GM19467 (cell line): ENCODE data around the gene MMP12.
"Not testable (repeated sequence)": the region's sequence is repeated elsewhere in the genome, so short reads cannot be mapped to it uniquely, and the experiment has no call there.

Experiments
- ATAC-seq: cut with Tn5 transposase; IDR thresholded peaks from one replicate; pipeline ENCODE4 v1.9.1; 2021; ENCODE audit warnings: mild to moderate bottlenecking, moderate library complexity; ENCODE audit not compliant: unreplicated experiment

MMP12 gene

GRCh38 chr11:102874852-102875251 lies at the start of gene MMP12:
TSS of gene MMP12 (minus strand) at chr11:102874982. CDS start at chr11:102874937, 45 bp downstream.
- no peak for ATAC-seq

GRCh38 chr11:102921587-102922220 lies 46.9 kb upstream of the MMP12 start:
- ATAC-seq, result no peak

GRCh38 chr11:102920118-102920684 lies 45.4 kb upstream of the MMP12 start:
- peak; percentile 65 for ATAC-seq

- ATAC-seq, result no peak
Observed at GRCh38 chr11:102915044-102915375, 40.2 kb upstream of the MMP12 start.

GRCh38 chr11:102914238-102915043 lies 39.7 kb upstream of the MMP12 start:
- ATAC-seq, result no peak

- no peak for ATAC-seq
Observed at GRCh38 chr11:102912482-102912830, 37.7 kb upstream of the MMP12 start.

GRCh38 chr11:102911758-102912481 lies 37.1 kb upstream of the MMP12 start:
- ATAC-seq, result no peak

GRCh38 chr11:102905848-102906247 lies 31.1 kb upstream of the MMP12 start:
- not testable (repeated sequence) for ATAC-seq

- not testable (repeated sequence) for ATAC-seq
Observed at GRCh38 chr11:102903895-102904294, 29.1 kb upstream of the MMP12 start.

- no peak for ATAC-seq
Observed at GRCh38 chr11:102900346-102900745, 25.6 kb upstream of the MMP12 start.

GRCh38 chr11:102891736-102892135 lies 17.0 kb upstream of the MMP12 start:
- ATAC-seq, result no peak

- ATAC-seq, result no peak
Observed at GRCh38 chr11:102886999-102887398, 12.2 kb upstream of the MMP12 start.

- peak; percentile 14 for ATAC-seq
Observed at GRCh38 chr11:102883141-102883540, 8.4 kb upstream of the MMP12 start.

- peak; percentile 72 for ATAC-seq
Observed at GRCh38 chr11:102882389-102883024, 7.7 kb upstream of the MMP12 start.

GRCh38 chr11:102879801-102880200 lies 5.0 kb upstream of the MMP12 start:
- no peak for ATAC-seq

- no peak for ATAC-seq
Observed at GRCh38 chr11:102878595-102878994, 3.8 kb upstream of the MMP12 start.

- ATAC-seq, result not testable (repeated sequence)
Observed at GRCh38 chr11:102869354-102869964, 5.3 kb downstream of the MMP12 start.

- ATAC-seq, result no peak
Observed at GRCh38 chr11:102868339-102868738, 6.4 kb downstream of the MMP12 start.

- ATAC-seq, result no peak
Observed at GRCh38 chr11:102864724-102865123, 10.1 kb downstream of the MMP12 start.

GRCh38 chr11:102853956-102854355 lies 20.8 kb downstream of the MMP12 start:
- ATAC-seq, result no peak

- ATAC-seq, result no peak
Observed at GRCh38 chr11:102853055-102853454, 21.7 kb downstream of the MMP12 start.
